ENCODE data around the gene CDC42BPA.
A peak's percentile ranks its signal among the peaks of the same experiment; 100 is the strongest.
"Not testable (repeated sequence)": the region's sequence is repeated elsewhere in the genome, so short reads cannot be mapped to it uniquely, and the experiment has no call there.

CDC42BPA gene

DNA sequence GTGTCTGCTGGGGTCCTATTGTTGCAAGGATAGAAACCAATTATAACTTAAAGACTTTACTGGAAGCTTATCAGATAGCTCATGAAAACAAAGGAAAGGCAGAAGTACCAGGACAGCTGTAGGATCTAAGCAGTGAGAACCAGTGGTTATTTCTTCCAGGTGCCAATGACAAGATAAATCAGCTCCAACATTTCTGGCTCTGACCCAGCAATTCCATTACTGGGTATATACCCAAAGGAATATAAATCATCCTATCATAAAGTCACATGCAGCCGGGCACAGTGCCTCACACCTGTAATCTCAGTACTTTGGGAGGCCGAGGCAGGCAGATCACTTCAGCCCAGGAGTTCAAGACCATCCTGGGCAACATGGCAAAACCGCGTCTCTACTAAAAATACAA lies 17.8 kb upstream of the CDC42BPA start:
- DNase-seq (ENCODE audit: low read depth, low spot score), result not testable (repeated sequence)

DNA sequence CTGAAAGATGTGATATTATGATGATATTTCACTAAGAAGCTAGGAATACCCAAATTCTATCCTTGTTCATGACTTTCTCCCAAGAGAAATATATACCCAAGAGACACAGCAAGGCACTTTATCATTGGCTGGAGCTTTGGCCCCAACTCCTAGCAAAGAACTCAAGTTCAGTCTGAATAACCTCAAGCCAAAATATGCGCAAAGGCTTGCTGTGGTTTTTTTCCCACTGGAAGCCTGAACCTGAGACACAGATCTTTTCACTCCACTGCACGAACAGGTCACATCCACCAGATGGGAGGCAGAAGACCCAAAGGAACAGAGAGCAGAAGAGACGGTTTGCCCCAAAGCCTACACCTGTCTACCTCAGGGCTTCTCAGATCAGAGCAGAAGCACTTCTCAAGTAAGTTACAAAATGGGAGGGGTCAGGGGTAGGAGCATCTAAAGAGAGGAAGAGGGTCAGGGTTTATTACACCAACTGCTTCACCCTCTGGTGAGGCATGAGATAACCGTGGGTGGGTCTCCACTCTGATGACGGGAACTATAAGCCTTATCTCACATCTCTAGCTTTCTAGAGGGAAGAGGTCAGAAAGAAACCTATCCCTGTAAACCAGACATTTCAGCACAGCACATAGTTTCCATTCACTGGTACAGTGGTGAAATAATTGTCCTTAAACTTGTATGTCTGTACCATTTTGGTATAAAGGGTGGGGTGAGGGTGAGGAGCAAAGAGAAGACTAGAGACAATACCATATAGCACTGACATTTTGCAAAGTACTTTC lies 17.1 kb upstream of the CDC42BPA start:
- no peak for DNase-seq (ENCODE audit: low read depth, low spot score)

DNA sequence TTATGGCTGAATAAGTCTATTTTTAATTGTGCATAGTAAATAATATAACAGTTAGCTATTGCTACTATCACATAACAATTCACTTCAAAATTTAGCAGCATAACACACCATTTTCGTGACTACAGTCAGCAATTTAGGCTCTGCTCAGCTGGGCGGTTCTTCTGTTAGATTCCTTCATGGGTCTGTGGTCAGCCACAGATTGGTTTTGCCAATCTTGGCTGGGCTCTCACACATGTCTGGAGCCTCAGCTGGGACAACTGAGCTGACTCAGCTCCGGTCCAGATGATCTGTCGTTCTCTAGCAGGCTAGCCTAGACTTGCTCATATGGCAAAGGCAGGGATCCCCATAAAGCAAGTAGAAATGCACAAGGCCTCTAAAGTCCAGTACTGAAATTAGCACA lies 15.1 kb upstream of the CDC42BPA start:
- DNase-seq (ENCODE audit: low read depth, low spot score), result peak; percentile 34

DNA sequence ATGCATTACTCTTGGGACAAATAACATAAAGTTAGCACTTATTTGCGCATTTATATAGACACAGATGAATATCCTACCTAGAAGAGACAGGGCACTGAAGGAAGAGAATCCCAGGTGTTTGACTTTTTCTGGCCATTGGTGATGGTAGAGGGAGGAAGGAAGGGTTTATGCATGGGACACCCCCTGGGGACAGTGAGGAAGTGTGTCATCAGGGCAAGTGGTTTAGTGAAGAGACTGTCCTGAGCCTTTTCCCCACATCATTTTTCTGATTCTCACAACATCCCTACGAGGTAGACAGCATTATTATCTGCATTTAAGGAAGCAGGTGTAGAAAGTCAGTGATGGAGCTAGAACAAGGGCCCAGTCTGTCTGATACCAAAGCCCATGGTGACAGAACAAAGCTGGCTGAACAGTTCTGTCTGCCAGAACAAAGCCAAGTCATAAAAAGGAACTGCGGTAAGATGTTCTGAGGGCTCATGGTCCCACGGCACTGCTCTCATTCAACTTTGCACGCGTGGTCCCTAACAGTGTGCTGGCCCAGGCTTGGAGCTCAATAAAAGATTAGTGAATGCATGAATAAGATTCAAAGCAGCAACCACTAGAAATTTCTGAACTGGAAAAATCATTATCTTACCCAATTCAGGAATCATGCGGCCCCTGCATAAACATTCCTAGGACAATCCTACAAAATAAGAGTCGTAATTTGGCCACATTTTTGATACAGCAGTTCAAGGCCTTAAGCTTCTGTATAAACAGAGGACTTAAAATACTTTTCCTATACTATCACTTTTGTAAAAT lies 12.2 kb upstream of the CDC42BPA start:
- DNase-seq (ENCODE audit: low read depth, low spot score), result peak; percentile 85

DNA sequence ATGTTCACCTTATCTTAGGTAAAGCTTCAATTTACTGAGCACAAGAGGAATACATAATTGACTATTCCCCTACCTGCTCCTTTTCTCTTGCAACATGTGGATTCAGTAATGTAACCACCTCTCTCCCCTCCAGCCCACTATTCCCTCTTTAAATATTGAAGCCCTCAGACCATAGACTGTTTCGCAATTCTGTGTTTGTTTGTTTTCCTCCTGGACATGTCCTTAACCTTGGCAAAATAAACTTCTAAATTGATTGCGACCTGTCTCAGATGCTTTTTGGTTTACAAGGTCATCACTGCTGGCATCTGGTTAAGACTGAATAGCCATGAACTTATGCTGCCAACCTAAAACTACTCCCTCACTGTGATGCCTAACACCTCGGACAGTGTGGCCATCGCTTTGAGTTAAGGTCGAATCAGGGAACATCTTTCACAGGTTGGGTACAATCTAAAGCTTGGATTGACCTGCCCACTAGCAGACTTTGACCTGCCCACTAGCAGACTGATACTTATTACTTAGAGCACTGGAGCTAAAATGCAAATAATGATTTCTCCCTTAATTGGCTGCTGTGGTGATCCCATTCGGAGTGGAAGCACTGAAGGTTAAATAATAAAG lies 10.2 kb upstream of the CDC42BPA start:
- DNase-seq (ENCODE audit: low read depth, low spot score), result no peak

DNA sequence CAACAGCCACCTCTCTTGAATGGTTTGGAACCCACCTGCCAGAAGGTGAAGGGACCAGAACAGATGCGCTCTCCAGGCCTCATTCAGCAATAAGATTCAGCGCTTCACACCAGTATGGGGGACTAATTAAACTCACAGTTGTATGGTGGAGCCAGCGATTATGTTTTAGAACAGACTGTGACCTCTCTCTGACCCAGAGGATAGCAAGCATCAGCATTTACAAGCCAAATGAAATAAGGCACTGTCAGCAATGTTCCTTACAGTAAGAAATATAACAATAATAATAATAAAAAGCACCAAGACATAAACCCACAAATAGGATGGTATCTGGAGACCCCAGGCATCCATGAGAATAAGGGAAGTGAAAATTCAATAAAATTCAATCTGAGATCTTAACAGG lies 6.9 kb upstream of the CDC42BPA start:
- DNase-seq (ENCODE audit: low read depth, low spot score), result no peak

DNA sequence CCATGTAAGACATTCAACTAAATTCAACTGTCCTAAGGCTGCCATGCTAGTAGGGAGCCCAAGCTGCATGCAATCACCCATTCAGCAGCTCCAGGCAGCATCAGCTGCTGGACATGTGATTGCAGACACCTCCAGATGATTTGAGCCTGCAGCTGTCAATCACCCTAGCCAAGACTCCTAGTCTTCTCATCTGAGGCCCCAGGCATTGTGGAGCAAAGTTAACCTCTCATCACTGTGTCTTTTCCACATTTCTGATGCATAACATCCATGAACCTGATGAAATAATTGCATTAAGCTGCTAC lies 5.6 kb upstream of the CDC42BPA start:
- DNase-seq (ENCODE audit: low read depth, low spot score), result no peak

GRCh38 chr1:227323171-227323966 lies 5.1 kb upstream of the CDC42BPA start:
- no peak for DNase-seq (ENCODE audit: low read depth, low spot score)

DNA sequence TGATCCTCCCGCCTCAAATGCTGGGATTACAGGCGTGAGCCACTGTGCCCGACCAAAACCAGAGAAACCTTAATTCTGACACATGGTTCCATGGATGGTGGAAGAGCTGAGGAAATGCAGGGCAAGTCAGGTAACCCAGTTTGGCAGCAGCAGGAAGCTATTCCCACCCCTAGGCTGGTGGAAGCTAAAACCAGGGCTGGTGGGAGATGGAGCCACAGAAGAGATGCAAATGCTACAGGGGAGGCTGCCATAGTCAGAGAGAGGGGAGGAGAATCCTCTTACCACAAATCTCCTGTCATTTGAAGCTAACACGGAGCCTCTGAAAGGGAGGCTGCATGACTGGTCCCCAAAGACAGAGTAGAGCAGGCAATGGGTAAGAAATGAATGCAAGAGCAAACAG lies 4.1 kb upstream of the CDC42BPA start:
- DNase-seq (ENCODE audit: low read depth, low spot score), result no peak

GRCh38 chr1:227321035-227321434 lies 2.7 kb upstream of the CDC42BPA start:
- DNase-seq (ENCODE audit: low read depth, low spot score), result no peak

- DNase-seq (ENCODE audit: low read depth, low spot score), result no peak
Observed at GRCh38 chr1:227320476-227320875, 2.2 kb upstream of the CDC42BPA start.

GRCh38 chr1:227318853-227319607 lies 738 bp upstream of the CDC42BPA start:
- peak; percentile 64 for DNase-seq (ENCODE audit: low read depth, low spot score)

- peak; percentile 72 for DNase-seq (ENCODE audit: low read depth, low spot score)
Observed at GRCh38 chr1:227317523-227318015, 723 bp downstream of the CDC42BPA start.

DNA sequence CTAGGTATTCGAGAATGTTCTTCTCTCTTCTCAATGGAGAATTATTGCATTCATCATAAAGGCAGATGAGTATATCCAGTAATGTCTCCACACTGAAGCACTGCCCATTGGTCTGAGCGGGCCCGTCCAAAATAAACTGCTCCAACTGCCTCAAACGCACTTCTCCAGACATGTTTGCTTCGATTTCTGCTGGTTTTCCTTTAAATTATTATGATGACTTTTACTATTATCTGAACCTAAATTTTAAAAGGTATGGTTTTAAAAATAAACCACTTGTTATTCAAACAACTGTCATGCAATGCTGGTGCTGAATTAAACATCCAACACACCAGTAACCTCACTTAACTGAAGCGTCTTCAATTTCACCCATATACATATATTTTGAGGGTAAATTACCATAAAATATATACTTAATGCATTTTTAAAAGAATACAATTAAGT lies 1.3 kb downstream of the CDC42BPA start:
- DNase-seq (ENCODE audit: low read depth, low spot score), result peak; percentile 24

DNA sequence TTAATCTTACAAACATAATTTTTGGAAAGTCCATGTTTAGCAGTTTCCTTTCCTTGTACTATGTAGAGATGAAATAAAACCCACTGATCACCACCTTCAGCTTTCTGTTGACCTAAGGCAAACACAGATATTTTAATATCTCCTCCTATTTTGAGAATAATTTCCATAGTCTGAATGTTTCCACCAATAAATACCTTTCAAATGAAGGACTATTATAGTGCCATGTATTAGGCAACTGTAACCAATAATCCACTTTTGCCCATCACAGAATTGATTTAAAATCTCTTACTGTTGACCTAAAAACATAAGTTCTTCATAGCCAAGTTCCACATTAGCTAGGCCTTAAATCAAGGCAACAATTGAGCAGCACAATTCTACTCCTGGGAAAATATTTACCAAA lies 1.8 kb downstream of the CDC42BPA start:
- no peak for DNase-seq (ENCODE audit: low read depth, low spot score)

DNA sequence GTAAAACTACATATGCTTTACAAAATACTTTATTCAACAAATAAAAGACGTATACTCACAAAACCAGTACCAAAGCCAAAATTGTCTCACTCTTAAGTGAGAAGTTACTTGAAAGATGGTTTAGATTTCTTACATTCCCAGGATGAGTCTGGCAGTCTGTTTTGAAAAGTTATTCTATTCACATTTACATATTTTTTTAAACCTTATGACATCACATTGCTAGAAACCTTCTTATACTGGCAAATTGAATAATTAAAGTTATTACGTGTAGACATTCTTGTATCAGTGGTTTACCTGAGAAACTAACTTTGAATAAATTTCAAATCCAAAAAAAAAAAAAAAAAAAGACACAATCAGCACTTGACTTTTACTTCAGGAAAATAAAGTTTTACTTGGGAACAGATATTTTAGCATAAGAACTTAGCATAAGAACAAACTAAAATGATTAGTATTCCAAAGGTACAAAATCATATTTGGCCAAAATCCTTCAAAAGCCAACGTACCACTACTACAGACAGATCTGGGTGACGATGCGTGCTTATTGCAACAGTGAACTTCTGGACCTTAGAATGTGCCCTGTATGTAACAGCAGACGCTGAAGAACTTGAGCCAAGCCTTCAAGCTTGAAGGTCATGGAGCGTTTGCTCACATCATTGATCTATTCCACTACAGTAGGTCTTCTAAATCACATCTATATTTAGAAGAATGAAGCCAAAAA lies 2.5 kb downstream of the CDC42BPA start:
- DNase-seq (ENCODE audit: low read depth, low spot score), result peak; percentile 50

DNA sequence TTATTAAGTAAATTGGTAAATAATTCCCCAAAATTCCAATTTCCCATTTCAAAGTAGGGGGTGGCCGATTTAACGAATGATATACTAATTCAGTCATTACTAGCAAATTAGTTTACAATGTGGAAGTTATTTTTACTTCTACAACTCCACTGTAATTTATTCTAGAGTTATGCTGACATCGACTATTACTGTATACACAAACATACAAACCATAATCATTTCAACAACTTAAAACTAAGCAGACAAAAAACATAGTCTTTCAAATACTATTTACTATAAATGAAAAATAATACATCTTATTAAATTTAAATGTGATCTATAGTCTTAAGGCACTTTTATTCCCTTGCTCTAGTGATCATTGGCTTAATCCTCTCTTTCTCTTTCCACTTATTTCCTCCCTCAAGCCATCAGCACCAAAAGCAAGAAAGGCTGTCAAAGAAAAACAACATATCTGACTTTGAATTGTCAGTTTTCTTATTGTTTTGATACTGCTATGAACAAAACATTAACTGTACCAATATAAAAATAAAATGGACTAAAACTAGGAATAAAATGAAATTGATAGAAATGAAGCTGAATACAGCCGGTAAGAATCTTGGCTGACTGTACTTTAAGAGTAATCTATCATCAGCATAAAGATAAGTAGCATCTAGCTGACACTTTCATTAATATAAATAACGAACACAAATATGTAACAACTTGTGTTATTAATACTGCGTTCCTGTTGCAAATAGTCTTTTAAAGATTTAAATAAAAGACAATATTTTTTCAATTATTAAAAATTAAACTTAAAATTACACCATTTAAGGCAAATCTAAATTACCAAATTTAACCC lies 4.1 kb downstream of the CDC42BPA start:
- DNase-seq (ENCODE audit: low read depth, low spot score), result no peak

DNA sequence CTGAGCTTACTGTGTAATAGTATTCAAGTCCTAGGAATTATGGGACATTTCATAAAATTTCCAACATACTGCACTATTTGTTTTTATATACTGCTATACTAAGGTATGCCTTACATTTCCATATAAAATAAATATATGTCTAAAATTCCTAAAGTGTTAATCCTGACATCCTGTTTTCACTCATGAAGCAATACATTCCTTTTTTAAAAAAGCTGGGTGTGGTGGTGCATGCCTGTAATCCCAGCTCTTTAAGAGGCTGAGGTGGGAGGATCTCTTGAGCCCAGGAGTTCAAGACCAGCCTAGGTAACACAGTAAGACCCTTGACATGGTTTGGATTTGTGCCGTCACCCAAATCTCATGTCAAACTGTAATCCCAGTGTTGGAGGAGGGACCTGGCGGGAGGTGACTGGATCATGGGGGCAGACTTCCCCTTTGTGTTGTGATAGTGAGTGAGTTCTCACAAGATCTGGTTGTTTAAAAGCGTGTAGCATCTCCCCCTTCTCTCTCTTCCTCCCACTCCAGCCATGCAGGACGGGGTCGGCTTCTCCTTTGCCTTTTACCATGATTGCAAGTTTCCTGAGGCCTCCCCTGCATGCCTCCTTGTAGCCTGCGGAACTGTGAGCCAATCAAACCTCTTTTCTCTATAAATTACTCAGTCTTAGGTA lies 5.8 kb downstream of the CDC42BPA start:
- no peak for DNase-seq (ENCODE audit: low read depth, low spot score)
